HCT116 (cell line): ENCODE measurements around the gene RNPEPL1. TPM values are rescaled to one million over a fixed set of nuclear protein-coding genes. Genes with fewer than 3 reads are reported as not detected.

ENCODE experiments used
- ATAC-seq: fragments of 200-7000 bp; cut with Tn5 transposase; 2 replicates; pipeline ENCODE4 v1.9.1; 2020; ENCODE audit warnings: mild to moderate bottlenecking, moderate library complexity
- BruUV-seq: library from RNA; stranded (reverse); fragments of 400-500 nt; replicated peaks from 2 replicates; lab custom pipeline; 2021; lab: Mats Ljungman, UMichigan
- CTCF ChIA-PET: fragments of 300-600 bp; sonication (Branson Sonifier 250); formaldehyde crosslinking; loops from one replicate; lab custom pipeline; 2021; ENCODE audit warnings: antibody characterized with exemption; lab: Charles Lee
- POLR2A ChIA-PET: fragments of 300-600, 350-600 bp; sonication (Branson Sonifier 250); formaldehyde crosslinking; loops from one replicate; lab custom pipeline; 2021; ENCODE audit warnings: antibody characterized with exemption; lab: Charles Lee
- RAD21 ChIA-PET, 2 experiments: fragments of 300-600 bp; sonication (Branson Sonifier 250); formaldehyde crosslinking; loops; one replicate each; lab custom pipeline; 2023; ENCODE audit warnings: low total read pairs in 2 of 2; ENCODE audit not compliant: uncharacterized antibody in 2 of 2, unreplicated experiment in 2 of 2, low non-redundant PET in 1 of 2; lab: Charles Lee
- DNase-seq: peaks from one replicate; pipeline ENCODE4 v3.0.0-alpha.2; 2010; ENCODE audit warnings: low read depth, low spot score
- H2AFZ ChIP-seq: fragments of 200-600 bp; shearing (Covaris generic), sonication (generic); 2 replicates; pipeline ENCODE4 v1.6.1; 2017; ENCODE audit warnings: low read depth, mixed run types, mixed read lengths, antibody characterized with exemption, low read length; ENCODE audit not compliant: poor library complexity, severe bottlenecking
- H3K27ac ChIP-seq: 2 replicates; pipeline ENCODE4 v1.5.1; 2012; ENCODE audit warnings: low read depth, low read length
- H3K27me3 ChIP-seq: fragments of 200-600 bp; sonication (generic); 2 replicates; pipeline ENCODE4 v1.6.1; 2016; ENCODE audit warnings: mixed run types, low read length, mixed read lengths; ENCODE audit not compliant: insufficient read depth
- H3K36me3 ChIP-seq, 2 experiments: fragments of 200-500 bp in 1 of 2; fragments of 200-600 bp in 1 of 2; sonication (Bioruptor generic) in 1 of 2; sonication (generic) in 1 of 2; 2 replicates each; pipeline versions ENCODE4 v1.5.1 to v1.6.1; 2014 to 2016; ENCODE audit warnings: low read length in 2 of 2, inconsistent platforms in 1 of 2, mixed read lengths in 1 of 2, mixed run types in 1 of 2; ENCODE audit not compliant: insufficient read depth in 2 of 2, control insufficient read depth in 1 of 2
- H3K4me1 ChIP-seq, 2 experiments: fragments of 200-600 bp in 1 of 2; sonication (generic) in 1 of 2; 2 replicates each; pipeline versions ENCODE4 v1.5.1 to v1.6.1; 2012 to 2017; ENCODE audit warnings: low read length in 2 of 2, inconsistent platforms in 1 of 2, mild to moderate bottlenecking in 1 of 2, mixed read lengths in 1 of 2, mixed run types in 1 of 2, moderate library complexity in 1 of 2; ENCODE audit not compliant: insufficient read depth in 2 of 2, control insufficient read depth in 1 of 2
- H3K4me2 ChIP-seq: fragments of 200-600 bp; sonication (generic); 2 replicates; pipeline ENCODE4 v1.6.1; 2017; ENCODE audit warnings: mixed run types, low read length, mixed read lengths
- H3K4me3 ChIP-seq, 2 experiments: fragments of 200-600 bp in 1 of 2; sonication (generic) in 1 of 2; replicated peaks in 1 of 2; 2 replicates each; pipeline ENCODE4 v1.5.1; 2011 to 2016; ENCODE audit warnings: low read length in 2 of 2, control low read depth in 1 of 2, low read depth in 1 of 2, mild to moderate bottlenecking in 1 of 2, mixed read lengths in 1 of 2, mixed run types in 1 of 2
- H3K79me2 ChIP-seq: fragments of 200-600 bp; sonication (generic); 2 replicates; pipeline ENCODE4 v1.6.1; 2017; ENCODE audit warnings: mild to moderate bottlenecking, mixed run types, low read length, moderate library complexity, mixed read lengths; ENCODE audit not compliant: insufficient read depth
- H3K9ac ChIP-seq: fragments of 200-600 bp; sonication (generic); 2 replicates; pipeline ENCODE4 v1.6.1; 2016; ENCODE audit warnings: low read length, mixed read lengths
- H3K9me2 ChIP-seq: fragments of 200-600 bp; sonication (generic), shearing (Covaris generic); 2 replicates; pipeline ENCODE4 v1.6.1; 2017; ENCODE audit warnings: mixed run types, mild to moderate bottlenecking, moderate library complexity; ENCODE audit not compliant: insufficient read depth
- H3K9me3 ChIP-seq, 2 experiments: fragments of 200-500 bp in 1 of 2; fragments of 200-600 bp in 1 of 2; sonication (Bioruptor generic) in 1 of 2; sonication (generic) in 1 of 2; 2 replicates each; pipeline ENCODE4 v1.6.1; 2014 to 2017; ENCODE audit warnings: low read length in 2 of 2, mixed read lengths in 2 of 2, inconsistent platforms in 1 of 2, low read depth in 1 of 2, mild to moderate bottlenecking in 1 of 2, mixed run types in 1 of 2, moderate library complexity in 1 of 2; ENCODE audit not compliant: control insufficient read depth in 1 of 2, insufficient read depth in 1 of 2
- H4K20me1 ChIP-seq: fragments of 200-600 bp; sonication (generic), shearing (Covaris generic); 2 replicates; pipeline ENCODE4 v1.6.1; 2017; ENCODE audit warnings: mixed run types, mild to moderate bottlenecking, moderate library complexity; ENCODE audit not compliant: insufficient read depth
- ATF3 ChIP-seq: IDR thresholded peaks from 2 replicates; pipeline ENCODE4 v1.6.1; 2012
- CEBPB ChIP-seq: IDR thresholded peaks from 2 replicates; pipeline ENCODE4 v1.6.1; 2012; ENCODE audit warnings: low read depth
- EGR1 ChIP-seq: IDR thresholded peaks from 2 replicates; pipeline ENCODE4 v1.6.1; 2012; ENCODE audit warnings: low read depth
- POLR2AphosphoS5 ChIP-seq: IDR thresholded peaks from 2 replicates; pipeline ENCODE4 v1.6.1; 2011; ENCODE audit warnings: mild to moderate bottlenecking, low read depth, low read length, moderate library complexity
- REST ChIP-seq: IDR thresholded peaks from 2 replicates; pipeline ENCODE4 v1.6.1; 2012; ENCODE audit warnings: low read depth
- YY1 ChIP-seq: IDR thresholded peaks from 2 replicates; pipeline ENCODE4 v1.6.1; 2011; ENCODE audit warnings: low read length, low read depth, moderate library complexity, mild to moderate bottlenecking; ENCODE audit not compliant: insufficient replicate concordance; ENCODE audit errors: extremely low read depth
- intact Hi-C: fragments of 100-400 bp; cut with micrococcal nuclease; formaldehyde crosslinking; loops from 2 replicates; pipeline ENCODE4 v1.10.0; 2022
- total RNA-seq: library from RNA; stranded (reverse); gene quantifications from one replicate; pipeline ENCODE4 v1.2.1, GENCODE V29; 2021; ENCODE audit not compliant: unreplicated experiment

Gene RNPEPL1
- total RNA-seq, 1 experiment from 2014 or later = 49.7 TPM

GRCh38 chr2:240522406-240522805 is 45.9 kb upstream of the RNPEPL1 start:
- DNase-seq (no peak), ATAC-seq (no peak)
- Histone ChIP-seq H3K9me3 (peaks cover 17 to 27% of the 10 kb centered on the region in 2 experiments; a peak in 2 of 4 replicates), H2AFZ (no peak overlapping the region), H3K9ac (no peak overlapping the region), H3K27ac (no peak overlapping the region), H3K27me3 (no peaks in the 10 kb centered on the region), H3K79me2 (no peaks in the 10 kb centered on the region), H3K4me2 (no peak overlapping the region), H4K20me1 (no peaks in the 10 kb centered on the region), H3K9me2 (no peaks in the 10 kb centered on the region), H3K4me3 (no peak overlapping the region), H3K4me1 (no peaks in the 10 kb centered on the region), H3K36me3 (peaks cover 0 to 42% of the 10 kb centered on the region in 2 experiments; a peak in 1 of 4 replicates)
- no TSS peak for BruUV-seq
- intact Hi-C loops = no loop called here
- CTCF ChIA-PET = no interaction called here
- RAD21 ChIA-PET = no interaction called here
- TF ChIP-seq REST (no peak), CEBPB (no peak), POLR2AphosphoS5 (no peak), ATF3 (no peak), YY1 (no peak), EGR1 (no peak)
- POLR2A ChIA-PET = no interaction called here
